OCI-LY7 (cell line): Measurements from ENCODE around the gene PSMD1.

Source experiments
- EZH2phosphoT487 ChIP-seq: fragments of 200-600 bp; sonication (generic); IDR thresholded peaks from 2 replicates; pipeline ENCODE4 v1.6.1; 2018; ENCODE audit warnings: low read depth, borderline replicate concordance, mild to moderate bottlenecking, mixed run types, antibody characterized with exemption, low read length, moderate library complexity, mixed read lengths
- TF ChIP-seq, protein P1 (sequence below): fragments of 200-600 bp; sonication (generic); conservative IDR thresholded peaks from 2 replicates; pipeline ENCODE4 v1.5.1; 2014; ENCODE audit warnings: mild to moderate bottlenecking, antibody characterized with exemption, low read length, moderate library complexity, mixed read lengths

DNA sequence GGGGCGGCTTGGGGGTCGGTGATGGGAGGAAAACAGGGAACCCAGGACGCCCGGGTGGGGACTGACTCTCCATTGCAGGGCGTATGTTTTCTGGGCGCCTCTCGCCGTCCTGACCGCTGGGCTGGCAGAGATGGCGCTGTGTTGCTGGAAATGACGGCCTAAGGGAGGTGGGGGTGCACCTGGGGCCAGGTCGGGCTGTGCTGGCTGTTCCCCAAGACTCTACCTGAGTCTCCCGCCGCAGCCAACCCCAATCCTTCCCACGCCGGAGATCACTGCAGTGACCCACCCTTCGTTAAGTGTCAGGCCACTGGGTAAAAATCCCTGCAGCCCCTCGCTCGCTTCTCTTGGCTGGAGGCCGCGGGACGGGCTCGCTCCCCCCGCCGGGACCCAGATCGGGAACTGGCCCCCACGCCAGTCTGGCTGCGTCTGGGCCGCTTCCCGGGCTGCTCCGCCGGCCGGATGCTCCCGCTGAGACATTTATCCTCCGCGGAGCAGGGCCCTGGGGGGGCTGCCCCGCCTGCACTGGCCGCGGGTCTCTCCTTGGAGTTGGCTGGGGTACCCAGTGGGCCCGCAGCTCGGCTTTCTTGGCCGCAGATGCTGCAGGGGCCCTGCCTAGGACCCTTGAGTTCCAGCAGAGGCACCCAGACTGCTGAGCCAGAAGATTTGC lies 134.0 kb downstream of the PSMD1 start:
- TF ChIP-seq, protein P1, sequence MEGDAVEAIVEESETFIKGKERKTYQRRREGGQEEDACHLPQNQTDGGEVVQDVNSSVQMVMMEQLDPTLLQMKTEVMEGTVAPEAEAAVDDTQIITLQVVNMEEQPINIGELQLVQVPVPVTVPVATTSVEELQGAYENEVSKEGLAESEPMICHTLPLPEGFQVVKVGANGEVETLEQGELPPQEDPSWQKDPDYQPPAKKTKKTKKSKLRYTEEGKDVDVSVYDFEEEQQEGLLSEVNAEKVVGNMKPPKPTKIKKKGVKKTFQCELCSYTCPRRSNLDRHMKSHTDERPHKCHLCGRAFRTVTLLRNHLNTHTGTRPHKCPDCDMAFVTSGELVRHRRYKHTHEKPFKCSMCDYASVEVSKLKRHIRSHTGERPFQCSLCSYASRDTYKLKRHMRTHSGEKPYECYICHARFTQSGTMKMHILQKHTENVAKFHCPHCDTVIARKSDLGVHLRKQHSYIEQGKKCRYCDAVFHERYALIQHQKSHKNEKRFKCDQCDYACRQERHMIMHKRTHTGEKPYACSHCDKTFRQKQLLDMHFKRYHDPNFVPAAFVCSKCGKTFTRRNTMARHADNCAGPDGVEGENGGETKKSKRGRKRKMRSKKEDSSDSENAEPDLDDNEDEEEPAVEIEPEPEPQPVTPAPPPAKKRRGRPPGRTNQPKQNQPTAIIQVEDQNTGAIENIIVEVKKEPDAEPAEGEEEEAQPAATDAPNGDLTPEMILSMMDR: no peak
- no peak for TF ChIP-seq EZH2phosphoT487
